ENCODE results near the gene LRP5.

The LRP5 gene

GRCh38 chr11:68480193-68480592 is 167.8 kb downstream of the LRP5 start:
- POLR2A ChIA-PET, result no interaction called here
- CTCF ChIA-PET, result interaction anchor here (1.1 to 1.2 kb wide), 2 partner anchors 13 to 271 kb away, joined by 4 to 7 read pairs; no protein-coding TSS in a partner anchor
- TF ChIP-seq CTCF (IDR thresholded peaks at IDR 0.05; ENCODE audit: insufficient read depth, low read length, missing control alignments), result no peak
- H3K4me3 ChIP-seq (ENCODE audit: low read depth, low read length), result no peak overlapping the region
- no peak for DNase-seq (ENCODE audit: low read depth, low spot score)

- TF ChIP-seq CTCF (IDR thresholded peaks at IDR 0.05; ENCODE audit: insufficient read depth, low read length, missing control alignments), result no peak
- no peak overlapping the region for H3K4me3 ChIP-seq (ENCODE audit: low read depth, low read length)
- no peak for DNase-seq (ENCODE audit: low read depth, low spot score)
- ChIA-PET CTCF (interaction anchor here (1.1 kb wide), 1 partner anchor 272 kb away, joined by 7 read pairs; no protein-coding TSS in a partner anchor), POLR2A (no interaction called here)
Measured at GRCh38 chr11:68480852-68481510, 168.6 kb downstream of the LRP5 start.

GRCh38 chr11:68481579-68482240 is 169.3 kb downstream of the LRP5 start:
- POLR2A ChIA-PET, result no interaction called here
- CTCF ChIA-PET, result no interaction called here

GRCh38 chr11:68488623-68489022 is 176.2 kb downstream of the LRP5 start:
- POLR2A ChIA-PET, result interaction anchor here (0.6 kb wide), 1 partner anchor 68 kb away, joined by 4 read pairs; no protein-coding TSS in a partner anchor
- CTCF ChIA-PET, result no interaction called here
- no peak for DNase-seq (ENCODE audit: low read depth, low spot score)
- H3K4me3 ChIP-seq (ENCODE audit: low read depth, low read length), result no peak overlapping the region
- TF ChIP-seq CTCF (IDR thresholded peaks at IDR 0.05; ENCODE audit: insufficient read depth, low read length, missing control alignments), result no peak

More at GRCh38 chr11:68481579-68482240, 169.3 kb downstream of the LRP5 start:
- H3K4me3 ChIP-seq (ENCODE audit: low read depth, low read length), result no peak overlapping the region
- TF ChIP-seq CTCF (IDR thresholded peaks at IDR 0.05; ENCODE audit: insufficient read depth, low read length, missing control alignments), result no peak
- DNase-seq (ENCODE audit: low read depth, low spot score), result no peak

GRCh38 chr11:68495220-68495729 is 182.9 kb downstream of the LRP5 start:
- ChIA-PET POLR2A (no interaction called here), CTCF (interaction anchor here (0.7 to 1.4 kb wide), 3 partner anchors 11 to 197 kb away, joined by 3 read pairs; no protein-coding TSS in a partner anchor)
- TF ChIP-seq CTCF (IDR thresholded peaks at IDR 0.05; ENCODE audit: insufficient read depth, low read length, missing control alignments), result no peak
- no peak for DNase-seq (ENCODE audit: low read depth, low spot score)
- H3K4me3 ChIP-seq (ENCODE audit: low read depth, low read length), result no peak overlapping the region

- POLR2A ChIA-PET, result no interaction called here
- no peak for TF ChIP-seq CTCF (IDR thresholded peaks at IDR 0.05; ENCODE audit: insufficient read depth, low read length, missing control alignments)
- H3K4me3 ChIP-seq (ENCODE audit: low read depth, low read length), result no peak overlapping the region
- CTCF ChIA-PET, result interaction anchor here (0.7 kb wide), 1 partner anchor 11 kb away, joined by 3 read pairs; no protein-coding TSS in a partner anchor
- DNase-seq (ENCODE audit: low read depth, low spot score), result no peak
Measured at GRCh38 chr11:68495872-68496271, 183.5 kb downstream of the LRP5 start.
